GM21390 (cell line): ENCODE data around the gene KDM2B.
A peak's percentile ranks its signal among the peaks of the same experiment; 100 is the strongest.

Experiments used
- ATAC-seq: cut with Tn5 transposase; IDR thresholded peaks from one replicate; pipeline ENCODE4 v1.9.1; 2021; ENCODE audit not compliant: unreplicated experiment

Gene KDM2B

DNA sequence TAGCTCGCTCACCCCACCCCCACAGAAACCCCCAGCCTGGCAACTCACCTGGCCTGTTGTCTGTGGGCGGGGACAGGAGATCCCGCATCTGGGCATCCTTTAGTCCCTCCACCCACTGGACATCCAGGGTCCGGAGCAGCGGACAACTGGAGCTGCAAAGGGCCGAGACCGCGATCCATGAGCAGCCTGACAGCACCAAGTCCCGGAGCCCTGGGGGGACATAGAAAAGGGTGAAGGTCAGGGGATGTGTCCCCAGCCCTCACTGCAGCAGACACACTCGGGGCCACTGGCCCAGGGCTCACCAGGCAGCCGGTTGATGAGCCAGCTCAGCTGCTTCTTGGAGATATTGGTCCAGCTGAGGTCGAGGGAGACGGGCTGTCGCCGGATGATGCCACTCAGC lies 140.1 kb downstream of the KDM2B start:
- no peak for ATAC-seq

- ATAC-seq: no peak
Measured at GRCh38 chr12:121439715-121440114, 141.1 kb downstream of the KDM2B start.

DNA sequence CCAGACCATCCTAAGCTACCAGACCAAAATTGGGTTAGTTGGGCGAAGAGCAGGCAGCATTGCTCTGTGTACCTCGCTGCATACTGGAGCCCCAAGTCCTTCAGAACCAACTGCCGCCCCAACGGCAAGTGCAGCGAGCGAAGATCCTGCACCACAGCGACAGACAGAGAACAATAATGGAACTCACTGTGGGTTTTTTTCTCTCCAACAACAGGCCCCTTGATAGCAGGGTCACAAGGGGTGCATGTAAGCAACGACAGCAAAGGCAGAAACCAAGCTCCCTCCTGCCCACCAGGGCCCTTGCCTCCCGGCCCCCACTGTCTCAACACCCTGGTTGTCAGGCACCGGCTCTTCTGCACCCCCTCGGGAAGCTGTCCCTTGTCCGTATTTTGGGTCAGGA lies 141.9 kb downstream of the KDM2B start:
- ATAC-seq: no peak

DNA sequence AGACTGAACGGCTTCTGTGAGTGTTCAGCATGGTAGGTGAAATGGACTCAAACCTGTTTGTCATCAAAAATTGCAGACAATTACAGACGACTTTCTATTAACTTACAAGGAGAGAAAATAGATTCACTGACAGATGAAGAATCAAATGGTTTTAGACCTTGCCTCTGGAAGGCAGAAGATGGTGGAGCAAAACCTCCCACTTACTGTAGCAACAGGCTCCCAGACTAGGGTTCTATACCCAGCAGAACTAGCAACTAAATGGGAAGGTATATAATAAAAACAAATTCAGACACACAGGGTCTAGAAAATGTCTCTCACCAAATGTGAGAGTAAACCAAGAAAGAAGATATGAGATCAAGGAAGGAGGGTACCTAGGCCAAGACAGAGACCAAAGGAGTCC lies 144.1 kb downstream of the KDM2B start:
- no peak for ATAC-seq

- no peak for ATAC-seq
Measured at GRCh38 chr12:121432740-121433480, 147.9 kb downstream of the KDM2B start.

DNA sequence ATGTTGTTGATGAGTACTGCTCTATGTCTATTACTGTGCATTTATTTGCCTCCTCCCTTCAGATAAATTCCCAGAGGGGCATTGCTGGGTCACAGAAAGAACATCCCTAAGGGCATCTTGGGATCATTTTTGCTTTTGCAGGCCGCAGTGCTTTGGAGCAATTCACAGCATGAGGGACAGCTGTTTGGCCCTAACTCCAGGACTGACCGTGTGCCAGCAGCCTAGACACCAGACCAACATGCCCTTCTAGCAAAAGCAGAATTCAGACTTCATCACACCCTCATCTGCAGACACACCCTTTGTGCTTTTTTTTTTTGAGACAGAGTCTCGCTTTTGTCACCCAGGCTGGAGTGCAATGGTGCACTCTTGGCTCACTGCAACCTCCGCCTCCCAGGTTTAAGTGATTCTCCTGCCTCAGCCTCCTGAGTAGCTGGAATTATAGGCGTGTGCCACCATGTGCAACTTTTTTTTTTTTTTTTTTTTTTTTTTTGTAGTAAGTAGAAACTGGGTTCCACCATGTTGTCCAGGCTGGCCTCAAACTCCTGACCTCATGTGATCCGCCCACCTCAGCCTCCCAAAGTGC lies 149.9 kb downstream of the KDM2B start:
- no peak for ATAC-seq

- ATAC-seq: no peak
Measured at GRCh38 chr12:121428883-121429282, 151.9 kb downstream of the KDM2B start.

GRCh38 chr12:121427556-121428050 lies 153.2 kb downstream of the KDM2B start:
- no peak for ATAC-seq

GRCh38 chr12:121424624-121424975 lies 156.2 kb downstream of the KDM2B start:
- ATAC-seq: no peak

- no peak for ATAC-seq
Measured at GRCh38 chr12:121423682-121424623, 156.9 kb downstream of the KDM2B start.

GRCh38 chr12:121423253-121423652 lies 157.6 kb downstream of the KDM2B start:
- ATAC-seq: no peak

- ATAC-seq: no peak
Measured at GRCh38 chr12:121420109-121420508, 160.7 kb downstream of the KDM2B start.

- ATAC-seq: no peak
Measured at GRCh38 chr12:121417847-121418246, 163.0 kb downstream of the KDM2B start.

- ATAC-seq: no peak
Measured at GRCh38 chr12:121413917-121414316, 166.9 kb downstream of the KDM2B start.

GRCh38 chr12:121405211-121405610 lies 175.6 kb downstream of the KDM2B start:
- ATAC-seq: no peak

GRCh38 chr12:121404734-121405133 lies 176.1 kb downstream of the KDM2B start:
- no peak for ATAC-seq

DNA sequence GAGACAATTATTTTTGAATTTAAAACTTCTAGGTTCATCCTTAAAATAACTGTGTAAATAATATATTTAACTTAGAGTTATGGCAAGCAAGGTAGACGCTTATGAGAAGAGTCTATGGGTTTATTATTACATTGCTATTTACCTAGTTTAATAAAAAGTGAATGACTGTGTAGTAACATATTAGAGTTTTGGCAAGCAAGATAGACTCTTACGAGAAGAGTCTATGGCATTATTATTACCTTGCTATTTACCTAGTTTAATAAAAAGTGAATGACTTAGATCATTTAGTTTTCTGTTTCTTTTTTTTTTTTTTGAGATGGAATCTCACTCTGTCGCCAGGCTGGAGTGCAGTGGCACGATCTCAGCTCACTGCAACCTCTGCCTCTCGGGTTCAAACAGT lies 177.1 kb downstream of the KDM2B start:
- no peak for ATAC-seq

DNA sequence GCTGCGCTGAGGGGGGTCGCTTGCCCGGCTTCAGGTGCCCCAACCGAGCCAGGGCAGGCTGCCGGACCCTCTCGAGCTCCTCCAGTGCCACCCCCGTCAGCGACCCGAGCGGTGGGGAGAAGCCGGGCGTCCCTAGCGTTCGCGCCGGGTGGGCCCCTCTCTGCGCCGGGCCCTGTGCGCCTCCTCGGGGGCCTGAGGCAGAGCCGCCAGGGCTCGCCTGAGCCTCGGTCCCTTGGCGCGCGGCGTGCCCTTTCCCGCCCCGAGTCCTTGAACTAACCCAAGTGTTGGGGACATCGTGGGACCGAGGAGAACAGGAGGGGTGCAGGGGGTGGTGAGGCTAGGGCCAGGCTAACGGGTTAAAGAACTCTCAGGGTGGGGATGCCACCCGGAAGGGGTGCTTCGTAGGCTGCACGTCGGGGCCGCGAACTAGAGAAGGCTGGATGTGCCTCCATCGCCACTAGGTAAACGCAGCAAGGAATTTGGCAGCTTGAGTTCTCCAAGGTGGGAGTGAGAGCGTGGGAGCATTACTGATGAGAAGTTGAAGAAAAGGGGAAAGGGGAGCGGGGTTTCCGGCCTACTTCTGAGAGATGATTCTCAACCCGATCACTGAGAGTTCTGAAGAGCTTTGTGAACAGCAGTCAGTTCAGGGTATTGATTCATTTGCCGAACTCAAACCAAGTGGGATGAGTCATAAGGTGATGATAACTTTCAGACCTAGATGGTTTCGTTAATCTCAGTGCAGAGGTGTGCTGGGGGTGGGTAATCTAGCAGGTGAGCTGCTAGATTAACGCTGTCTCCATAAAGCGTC lies 180.3 kb downstream of the KDM2B start:
- ATAC-seq: peak; percentile 34

GRCh38 chr12:121399391-121400331 lies 181.2 kb downstream of the KDM2B start, which contains the start of gene RNF34:
Gene RNF34 (plus strand): TSS chr12:121400118. CDS start chr12:121400213, 95 bp downstream.
- peak; percentile 83 for ATAC-seq

- no peak for ATAC-seq
Measured at GRCh38 chr12:121398355-121398754, 182.5 kb downstream of the KDM2B start.
